GM21723 (cell line): ENCODE results near the gene RAB9A.
"Not testable (repeated sequence)": the region's sequence is repeated elsewhere in the genome, so short reads cannot be mapped to it uniquely, and the experiment has no call there.

Source experiments
- ATAC-seq: cut with Tn5 transposase; IDR thresholded peaks from one replicate; pipeline ENCODE4 v1.9.1; 2021; ENCODE audit warnings: mild to moderate bottlenecking, moderate library complexity; ENCODE audit not compliant: unreplicated experiment

The RAB9A gene

GRCh38 chrX:13669246-13669737, 19.6 kb upstream of the RAB9A start:
- ATAC-seq = peak; percentile 80

DNA sequence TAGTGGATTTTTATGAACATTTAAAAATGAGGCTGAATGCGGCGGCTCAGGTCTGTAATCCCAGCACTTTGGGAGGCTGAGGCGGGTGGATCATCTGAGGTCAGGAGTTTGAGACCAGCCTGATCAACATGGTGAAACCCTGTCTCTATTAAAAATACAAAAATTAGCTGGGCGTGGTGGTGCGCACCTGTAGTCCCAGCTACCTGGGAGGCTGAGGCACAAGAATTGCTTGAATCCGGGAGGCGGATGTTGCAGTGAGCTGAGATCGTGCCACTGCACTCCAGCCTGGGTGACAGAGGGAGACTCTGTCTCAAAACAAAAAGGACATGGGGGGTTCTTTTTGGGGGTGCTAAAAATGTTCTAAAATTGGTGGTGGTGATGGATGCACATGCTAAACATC, 19.2 kb upstream of the RAB9A start:
- not testable (repeated sequence) for ATAC-seq

DNA sequence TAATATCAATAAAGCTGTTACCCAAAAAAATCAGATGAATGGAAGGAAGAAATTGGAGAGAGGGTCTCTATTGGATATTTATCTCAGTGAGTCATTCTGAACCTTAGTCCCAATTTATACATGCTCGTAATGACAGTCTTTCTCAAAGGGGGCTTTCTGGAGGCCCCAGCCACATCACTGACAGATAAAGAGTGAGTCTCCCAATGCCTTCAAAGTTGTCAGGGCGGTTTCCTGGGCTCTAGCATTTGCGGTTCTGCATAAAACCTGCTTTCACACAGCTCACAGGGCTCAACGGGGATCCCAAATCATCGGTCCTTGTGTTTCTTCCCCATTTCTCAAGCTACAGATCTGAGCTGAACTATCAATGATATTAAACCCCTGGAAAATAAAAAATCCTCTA, 18.7 kb upstream of the RAB9A start:
- ATAC-seq = no peak

DNA sequence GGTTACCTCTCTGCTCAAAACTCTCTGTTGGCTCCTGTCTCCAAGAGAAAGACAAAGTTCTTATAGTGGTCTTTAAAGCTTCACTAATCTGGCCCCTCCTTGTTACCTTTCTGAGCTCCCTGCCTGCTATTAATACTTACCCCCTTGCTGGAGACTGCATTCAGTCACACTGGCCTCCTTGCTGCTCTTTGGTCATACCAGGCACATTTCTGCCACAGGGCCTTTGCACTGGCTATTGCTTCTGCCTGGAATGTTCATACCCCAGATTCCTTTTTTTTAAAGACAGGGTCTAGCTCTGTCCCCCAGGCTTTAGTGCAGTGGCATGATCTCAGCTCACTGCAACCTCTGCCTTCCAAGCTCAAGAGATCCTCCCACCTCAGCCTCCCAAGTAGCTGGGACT, 15.9 kb upstream of the RAB9A start:
- ATAC-seq = no peak

- ATAC-seq = no peak
Observed at GRCh38 chrX:13676885-13677284, 12.0 kb upstream of the RAB9A start.

DNA sequence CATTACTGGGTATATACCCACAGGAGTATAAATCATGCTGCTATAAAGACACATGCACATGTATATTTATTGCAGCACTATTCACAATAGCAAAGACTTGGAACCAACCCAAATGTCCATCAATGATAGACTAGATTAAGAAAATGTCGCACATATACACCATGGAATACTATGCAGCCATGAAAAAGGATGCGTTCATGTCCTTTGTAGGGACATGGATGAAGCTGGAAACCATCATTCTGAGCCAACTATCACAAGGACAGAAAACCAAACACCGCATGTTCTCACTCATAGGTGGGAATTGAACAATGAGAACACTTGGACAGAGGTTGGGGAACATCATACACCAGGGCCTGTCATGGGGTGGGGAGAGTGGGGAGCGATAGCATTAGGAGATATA, 9.2 kb upstream of the RAB9A start:
- not testable (repeated sequence) for ATAC-seq

DNA sequence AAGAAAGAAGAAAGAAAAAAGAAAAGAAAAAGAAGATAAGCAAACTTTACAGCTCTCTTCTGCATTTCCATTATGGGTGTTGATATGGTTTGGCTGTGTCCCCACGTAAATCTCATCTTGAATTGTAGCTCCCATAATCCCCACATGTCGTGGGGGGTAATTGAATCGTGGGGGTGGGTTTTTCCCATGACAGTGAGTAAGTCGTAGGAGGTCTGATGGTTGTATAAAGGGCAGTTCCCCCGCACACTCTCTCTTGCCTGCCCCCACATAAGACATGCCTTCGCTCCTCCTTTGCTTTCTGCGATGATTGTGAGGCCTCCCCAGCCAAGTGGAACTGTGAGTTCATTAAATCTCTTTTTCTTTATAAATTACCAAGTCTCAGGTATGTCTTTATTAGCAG, 7.3 kb upstream of the RAB9A start:
- ATAC-seq = no peak

GRCh38 chrX:13684361-13684760, 4.6 kb upstream of the RAB9A start:
- no peak for ATAC-seq

DNA sequence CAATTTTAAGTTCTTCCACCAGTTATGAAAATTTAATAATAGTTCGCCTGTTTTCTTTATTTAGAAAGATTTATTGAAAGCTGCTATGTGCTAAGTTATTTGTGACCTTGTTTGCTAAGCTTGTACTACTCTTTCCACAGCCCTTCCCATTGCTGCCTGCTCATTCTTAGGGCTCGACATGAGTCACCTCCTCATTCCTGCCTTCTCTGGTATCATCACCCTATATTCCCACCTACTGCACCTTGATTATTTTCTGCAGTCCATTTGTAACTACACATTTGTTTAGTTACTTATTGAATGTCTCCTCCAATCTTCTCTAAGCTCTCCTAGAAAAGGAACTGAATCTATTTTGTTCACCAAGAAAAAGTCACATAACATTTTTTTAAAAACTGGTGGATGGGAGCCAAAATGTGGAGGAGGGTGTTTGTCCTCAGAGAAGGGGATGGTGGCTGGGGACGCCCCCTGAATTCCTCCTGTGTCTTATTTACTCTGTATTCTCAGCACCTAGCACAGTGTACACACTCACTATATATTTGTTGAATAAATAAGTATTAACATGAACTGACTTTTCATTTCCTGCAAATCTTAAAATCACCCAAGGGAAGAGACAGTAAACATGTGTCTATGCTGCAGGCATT, 3.7 kb upstream of the RAB9A start:
- no peak for ATAC-seq

GRCh38 chrX:13687203-13687602, 1.7 kb upstream of the RAB9A start:
- ATAC-seq = no peak

- peak; percentile 17 for ATAC-seq
Observed at GRCh38 chrX:13688384-13688957, 457 bp upstream of the RAB9A start.

DNA sequence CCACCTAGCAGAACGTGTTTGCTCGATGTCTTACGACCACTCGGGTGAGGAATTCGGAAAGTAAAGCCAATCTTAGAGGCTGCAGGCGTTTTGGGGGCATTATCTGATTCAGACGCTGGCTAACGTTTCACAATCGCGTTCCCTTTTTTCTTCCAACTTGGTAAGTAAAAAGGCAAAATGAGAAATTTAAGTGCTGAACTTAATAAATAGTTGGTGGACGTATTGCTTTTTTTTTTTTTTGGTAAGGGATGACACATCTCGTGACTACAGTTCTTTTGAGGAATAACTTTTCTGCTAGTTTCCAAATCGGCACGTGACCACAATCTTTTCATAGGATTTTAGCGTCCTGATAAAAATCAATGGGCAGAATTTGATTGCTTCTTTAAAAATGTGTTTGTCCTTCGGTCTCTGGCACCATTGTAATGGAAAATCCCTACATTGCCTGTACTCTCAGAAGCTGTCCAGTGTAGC, 848 bp downstream of the RAB9A start:
- ATAC-seq = no peak

DNA sequence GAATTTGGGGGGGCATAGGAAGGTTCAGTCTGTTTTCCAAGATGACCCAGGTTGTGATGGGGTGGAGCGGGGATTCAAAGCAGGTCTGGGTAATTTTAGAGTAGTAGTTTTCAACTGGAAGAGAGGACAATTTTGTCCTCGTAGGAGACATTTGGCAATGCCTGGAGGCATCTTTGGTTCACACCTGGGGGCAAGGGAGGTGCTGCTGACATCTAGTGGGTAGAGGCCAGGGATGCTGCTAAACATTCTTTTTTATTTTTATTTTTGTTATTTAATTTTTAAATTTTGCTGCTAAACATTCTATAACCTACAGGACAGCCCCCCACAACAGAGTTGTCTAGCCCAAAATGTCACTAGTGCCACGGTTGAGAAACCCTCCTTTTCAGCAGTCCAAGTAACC, 1.9 kb downstream of the RAB9A start:
- no peak for ATAC-seq

DNA sequence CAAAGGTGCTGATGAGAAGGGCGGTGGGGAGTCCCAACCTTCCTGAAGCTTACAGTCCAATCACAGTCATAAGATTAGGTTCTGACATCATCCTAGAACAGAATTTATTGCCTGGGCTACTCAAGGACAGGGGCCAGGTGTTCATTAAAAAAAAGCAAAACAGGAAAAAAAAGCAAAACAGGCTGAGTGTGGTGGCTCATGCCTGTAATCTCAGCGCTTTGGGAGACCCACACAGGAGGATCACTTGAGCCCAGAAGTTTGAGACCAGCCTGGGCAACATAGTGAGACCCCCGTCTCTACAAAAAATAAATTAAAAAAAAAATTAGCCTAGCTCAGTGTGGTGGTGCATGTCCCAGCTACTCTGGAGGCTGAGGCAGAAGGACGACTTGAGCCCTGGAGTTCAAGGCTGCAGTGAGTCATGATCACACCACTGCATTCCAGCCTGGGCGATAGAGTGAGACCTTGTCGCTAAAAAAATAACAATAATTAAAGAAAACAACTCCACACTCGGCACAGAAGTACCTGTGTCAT, 3.0 kb downstream of the RAB9A start:
- no peak for ATAC-seq

- ATAC-seq = no peak
Observed at GRCh38 chrX:13692771-13693231, 3.9 kb downstream of the RAB9A start.

GRCh38 chrX:13693341-13693961, 4.5 kb downstream of the RAB9A start:
- ATAC-seq = no peak

- no peak for ATAC-seq
Observed at GRCh38 chrX:13694359-13694758, 5.4 kb downstream of the RAB9A start.

GRCh38 chrX:13694983-13695382, 6.1 kb downstream of the RAB9A start:
- no peak for ATAC-seq

DNA sequence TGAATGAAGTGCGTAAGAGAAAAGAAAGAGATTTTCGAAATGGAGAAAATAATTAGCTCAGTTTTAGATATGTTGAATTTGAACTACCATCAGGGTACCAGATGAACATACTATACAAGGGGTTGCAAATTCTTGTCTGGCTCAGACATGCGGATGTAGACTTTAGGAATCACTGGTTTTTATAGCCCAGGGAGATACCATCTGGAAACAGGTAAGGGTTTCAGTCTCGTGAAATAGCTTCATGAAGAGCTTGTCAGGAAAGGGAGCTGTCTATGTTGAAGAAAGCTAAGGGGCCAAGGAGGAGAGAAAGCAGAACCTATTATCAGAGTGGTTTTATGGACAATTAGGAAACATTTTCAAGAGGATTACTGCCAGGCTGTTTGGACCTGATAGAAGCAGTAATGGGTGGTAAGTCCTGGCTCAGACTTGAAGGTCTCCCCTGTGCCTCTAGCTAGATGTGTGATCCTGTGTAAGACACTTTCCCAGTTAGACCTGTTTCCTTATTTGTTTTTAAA, 6.7 kb downstream of the RAB9A start:
- ATAC-seq = no peak

- peak; percentile 53 for ATAC-seq
Observed at GRCh38 chrX:13697455-13697854, 8.5 kb downstream of the RAB9A start.

DNA sequence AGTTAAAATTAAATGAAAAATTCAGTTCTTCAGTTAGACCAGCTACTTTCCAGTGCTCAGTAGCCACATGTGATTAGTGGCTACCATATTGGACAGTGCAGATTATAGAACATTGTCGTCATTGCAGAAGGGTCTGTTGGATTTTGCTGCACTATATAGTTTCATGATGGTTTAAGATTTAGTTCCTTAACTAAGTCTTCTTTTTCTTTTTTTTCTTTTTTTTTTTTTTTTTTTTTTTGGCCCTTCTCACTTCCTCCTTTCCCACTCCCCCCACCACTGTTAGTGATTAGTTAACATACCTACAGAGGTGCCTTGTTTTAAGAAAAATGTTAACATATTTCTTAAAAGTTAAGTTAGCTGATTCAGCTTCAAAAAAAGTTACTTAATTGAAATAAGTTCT, 9.0 kb downstream of the RAB9A start:
- ATAC-seq = no peak

GRCh38 chrX:13698432-13698831, 9.5 kb downstream of the RAB9A start:
- ATAC-seq = no peak
